ENCODE data around the gene COPS7A. TPM values are rescaled to one million over a fixed set of nuclear protein-coding genes. Genes with fewer than 3 reads are reported as not detected.

Gene COPS7A
- total and polyA plus RNA-seq, 9 of the 15 experiments (the other 6 are each of a cell fraction or from before 2014, with no cell fraction given) = 12.7 to 36.0 (median 24.3) TPM

- TF ChIP-seq, protein P1, sequence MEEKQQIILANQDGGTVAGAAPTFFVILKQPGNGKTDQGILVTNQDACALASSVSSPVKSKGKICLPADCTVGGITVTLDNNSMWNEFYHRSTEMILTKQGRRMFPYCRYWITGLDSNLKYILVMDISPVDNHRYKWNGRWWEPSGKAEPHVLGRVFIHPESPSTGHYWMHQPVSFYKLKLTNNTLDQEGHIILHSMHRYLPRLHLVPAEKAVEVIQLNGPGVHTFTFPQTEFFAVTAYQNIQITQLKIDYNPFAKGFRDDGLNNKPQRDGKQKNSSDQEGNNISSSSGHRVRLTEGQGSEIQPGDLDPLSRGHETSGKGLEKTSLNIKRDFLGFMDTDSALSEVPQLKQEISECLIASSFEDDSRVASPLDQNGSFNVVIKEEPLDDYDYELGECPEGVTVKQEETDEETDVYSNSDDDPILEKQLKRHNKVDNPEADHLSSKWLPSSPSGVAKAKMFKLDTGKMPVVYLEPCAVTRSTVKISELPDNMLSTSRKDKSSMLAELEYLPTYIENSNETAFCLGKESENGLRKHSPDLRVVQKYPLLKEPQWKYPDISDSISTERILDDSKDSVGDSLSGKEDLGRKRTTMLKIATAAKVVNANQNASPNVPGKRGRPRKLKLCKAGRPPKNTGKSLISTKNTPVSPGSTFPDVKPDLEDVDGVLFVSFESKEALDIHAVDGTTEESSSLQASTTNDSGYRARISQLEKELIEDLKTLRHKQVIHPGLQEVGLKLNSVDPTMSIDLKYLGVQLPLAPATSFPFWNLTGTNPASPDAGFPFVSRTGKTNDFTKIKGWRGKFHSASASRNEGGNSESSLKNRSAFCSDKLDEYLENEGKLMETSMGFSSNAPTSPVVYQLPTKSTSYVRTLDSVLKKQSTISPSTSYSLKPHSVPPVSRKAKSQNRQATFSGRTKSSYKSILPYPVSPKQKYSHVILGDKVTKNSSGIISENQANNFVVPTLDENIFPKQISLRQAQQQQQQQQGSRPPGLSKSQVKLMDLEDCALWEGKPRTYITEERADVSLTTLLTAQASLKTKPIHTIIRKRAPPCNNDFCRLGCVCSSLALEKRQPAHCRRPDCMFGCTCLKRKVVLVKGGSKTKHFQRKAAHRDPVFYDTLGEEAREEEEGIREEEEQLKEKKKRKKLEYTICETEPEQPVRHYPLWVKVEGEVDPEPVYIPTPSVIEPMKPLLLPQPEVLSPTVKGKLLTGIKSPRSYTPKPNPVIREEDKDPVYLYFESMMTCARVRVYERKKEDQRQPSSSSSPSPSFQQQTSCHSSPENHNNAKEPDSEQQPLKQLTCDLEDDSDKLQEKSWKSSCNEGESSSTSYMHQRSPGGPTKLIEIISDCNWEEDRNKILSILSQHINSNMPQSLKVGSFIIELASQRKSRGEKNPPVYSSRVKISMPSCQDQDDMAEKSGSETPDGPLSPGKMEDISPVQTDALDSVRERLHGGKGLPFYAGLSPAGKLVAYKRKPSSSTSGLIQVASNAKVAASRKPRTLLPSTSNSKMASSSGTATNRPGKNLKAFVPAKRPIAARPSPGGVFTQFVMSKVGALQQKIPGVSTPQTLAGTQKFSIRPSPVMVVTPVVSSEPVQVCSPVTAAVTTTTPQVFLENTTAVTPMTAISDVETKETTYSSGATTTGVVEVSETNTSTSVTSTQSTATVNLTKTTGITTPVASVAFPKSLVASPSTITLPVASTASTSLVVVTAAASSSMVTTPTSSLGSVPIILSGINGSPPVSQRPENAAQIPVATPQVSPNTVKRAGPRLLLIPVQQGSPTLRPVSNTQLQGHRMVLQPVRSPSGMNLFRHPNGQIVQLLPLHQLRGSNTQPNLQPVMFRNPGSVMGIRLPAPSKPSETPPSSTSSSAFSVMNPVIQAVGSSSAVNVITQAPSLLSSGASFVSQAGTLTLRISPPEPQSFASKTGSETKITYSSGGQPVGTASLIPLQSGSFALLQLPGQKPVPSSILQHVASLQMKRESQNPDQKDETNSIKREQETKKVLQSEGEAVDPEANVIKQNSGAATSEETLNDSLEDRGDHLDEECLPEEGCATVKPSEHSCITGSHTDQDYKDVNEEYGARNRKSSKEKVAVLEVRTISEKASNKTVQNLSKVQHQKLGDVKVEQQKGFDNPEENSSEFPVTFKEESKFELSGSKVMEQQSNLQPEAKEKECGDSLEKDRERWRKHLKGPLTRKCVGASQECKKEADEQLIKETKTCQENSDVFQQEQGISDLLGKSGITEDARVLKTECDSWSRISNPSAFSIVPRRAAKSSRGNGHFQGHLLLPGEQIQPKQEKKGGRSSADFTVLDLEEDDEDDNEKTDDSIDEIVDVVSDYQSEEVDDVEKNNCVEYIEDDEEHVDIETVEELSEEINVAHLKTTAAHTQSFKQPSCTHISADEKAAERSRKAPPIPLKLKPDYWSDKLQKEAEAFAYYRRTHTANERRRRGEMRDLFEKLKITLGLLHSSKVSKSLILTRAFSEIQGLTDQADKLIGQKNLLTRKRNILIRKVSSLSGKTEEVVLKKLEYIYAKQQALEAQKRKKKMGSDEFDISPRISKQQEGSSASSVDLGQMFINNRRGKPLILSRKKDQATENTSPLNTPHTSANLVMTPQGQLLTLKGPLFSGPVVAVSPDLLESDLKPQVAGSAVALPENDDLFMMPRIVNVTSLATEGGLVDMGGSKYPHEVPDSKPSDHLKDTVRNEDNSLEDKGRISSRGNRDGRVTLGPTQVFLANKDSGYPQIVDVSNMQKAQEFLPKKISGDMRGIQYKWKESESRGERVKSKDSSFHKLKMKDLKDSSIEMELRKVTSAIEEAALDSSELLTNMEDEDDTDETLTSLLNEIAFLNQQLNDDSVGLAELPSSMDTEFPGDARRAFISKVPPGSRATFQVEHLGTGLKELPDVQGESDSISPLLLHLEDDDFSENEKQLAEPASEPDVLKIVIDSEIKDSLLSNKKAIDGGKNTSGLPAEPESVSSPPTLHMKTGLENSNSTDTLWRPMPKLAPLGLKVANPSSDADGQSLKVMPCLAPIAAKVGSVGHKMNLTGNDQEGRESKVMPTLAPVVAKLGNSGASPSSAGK (IDR thresholded peaks at IDR 0.05) = peak; percentile 98
- TF ChIP-seq PHF21A (IDR thresholded peaks at IDR 0.05; ENCODE audit: borderline replicate concordance, low read depth) = no peak; the same call in 1 of the 2 replicates
- TF ChIP-seq, protein P2, sequence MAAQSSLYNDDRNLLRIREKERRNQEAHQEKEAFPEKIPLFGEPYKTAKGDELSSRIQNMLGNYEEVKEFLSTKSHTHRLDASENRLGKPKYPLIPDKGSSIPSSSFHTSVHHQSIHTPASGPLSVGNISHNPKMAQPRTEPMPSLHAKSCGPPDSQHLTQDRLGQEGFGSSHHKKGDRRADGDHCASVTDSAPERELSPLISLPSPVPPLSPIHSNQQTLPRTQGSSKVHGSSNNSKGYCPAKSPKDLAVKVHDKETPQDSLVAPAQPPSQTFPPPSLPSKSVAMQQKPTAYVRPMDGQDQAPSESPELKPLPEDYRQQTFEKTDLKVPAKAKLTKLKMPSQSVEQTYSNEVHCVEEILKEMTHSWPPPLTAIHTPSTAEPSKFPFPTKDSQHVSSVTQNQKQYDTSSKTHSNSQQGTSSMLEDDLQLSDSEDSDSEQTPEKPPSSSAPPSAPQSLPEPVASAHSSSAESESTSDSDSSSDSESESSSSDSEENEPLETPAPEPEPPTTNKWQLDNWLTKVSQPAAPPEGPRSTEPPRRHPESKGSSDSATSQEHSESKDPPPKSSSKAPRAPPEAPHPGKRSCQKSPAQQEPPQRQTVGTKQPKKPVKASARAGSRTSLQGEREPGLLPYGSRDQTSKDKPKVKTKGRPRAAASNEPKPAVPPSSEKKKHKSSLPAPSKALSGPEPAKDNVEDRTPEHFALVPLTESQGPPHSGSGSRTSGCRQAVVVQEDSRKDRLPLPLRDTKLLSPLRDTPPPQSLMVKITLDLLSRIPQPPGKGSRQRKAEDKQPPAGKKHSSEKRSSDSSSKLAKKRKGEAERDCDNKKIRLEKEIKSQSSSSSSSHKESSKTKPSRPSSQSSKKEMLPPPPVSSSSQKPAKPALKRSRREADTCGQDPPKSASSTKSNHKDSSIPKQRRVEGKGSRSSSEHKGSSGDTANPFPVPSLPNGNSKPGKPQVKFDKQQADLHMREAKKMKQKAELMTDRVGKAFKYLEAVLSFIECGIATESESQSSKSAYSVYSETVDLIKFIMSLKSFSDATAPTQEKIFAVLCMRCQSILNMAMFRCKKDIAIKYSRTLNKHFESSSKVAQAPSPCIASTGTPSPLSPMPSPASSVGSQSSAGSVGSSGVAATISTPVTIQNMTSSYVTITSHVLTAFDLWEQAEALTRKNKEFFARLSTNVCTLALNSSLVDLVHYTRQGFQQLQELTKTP (IDR thresholded peaks at IDR 0.05; ENCODE audit: low read depth in 1 of 2, partially characterized antibody in 2 of 2) = peak in 1 of 2 experiments; percentile 58
- TF ChIP-seq L3MBTL2 (IDR thresholded peaks at IDR 0.05) = peak; percentile 98
- peak; percentile 80 for TF ChIP-seq NR2C1 (IDR thresholded peaks at IDR 0.05)
- TF ChIP-seq NR2C1 (tag; IDR thresholded peaks at IDR 0.05) = peak; percentile 84
- no peak for TF ChIP-seq ZBTB34 (CRISPR knock-in tag; IDR thresholded peaks at IDR 0.05)
- peak in 1 of 2 experiments; percentile 83; a peak in 2 of 4 replicates for TF ChIP-seq SRF (CRISPR knock-in tag; IDR thresholded peaks at IDR 0.05)
Observed at GRCh38 chr12:6723607-6724408, at the start of gene COPS7A (continued).

Measured in K562 (cell line).